HuH-7.5 (cell line): ENCODE measurements around the gene DIDO1.

ENCODE experiments used
- DNase-seq: peaks from one replicate; pipeline ENCODE4 v3.0.0; 2011; ENCODE audit warnings: low spot score

The DIDO1 gene

DNA sequence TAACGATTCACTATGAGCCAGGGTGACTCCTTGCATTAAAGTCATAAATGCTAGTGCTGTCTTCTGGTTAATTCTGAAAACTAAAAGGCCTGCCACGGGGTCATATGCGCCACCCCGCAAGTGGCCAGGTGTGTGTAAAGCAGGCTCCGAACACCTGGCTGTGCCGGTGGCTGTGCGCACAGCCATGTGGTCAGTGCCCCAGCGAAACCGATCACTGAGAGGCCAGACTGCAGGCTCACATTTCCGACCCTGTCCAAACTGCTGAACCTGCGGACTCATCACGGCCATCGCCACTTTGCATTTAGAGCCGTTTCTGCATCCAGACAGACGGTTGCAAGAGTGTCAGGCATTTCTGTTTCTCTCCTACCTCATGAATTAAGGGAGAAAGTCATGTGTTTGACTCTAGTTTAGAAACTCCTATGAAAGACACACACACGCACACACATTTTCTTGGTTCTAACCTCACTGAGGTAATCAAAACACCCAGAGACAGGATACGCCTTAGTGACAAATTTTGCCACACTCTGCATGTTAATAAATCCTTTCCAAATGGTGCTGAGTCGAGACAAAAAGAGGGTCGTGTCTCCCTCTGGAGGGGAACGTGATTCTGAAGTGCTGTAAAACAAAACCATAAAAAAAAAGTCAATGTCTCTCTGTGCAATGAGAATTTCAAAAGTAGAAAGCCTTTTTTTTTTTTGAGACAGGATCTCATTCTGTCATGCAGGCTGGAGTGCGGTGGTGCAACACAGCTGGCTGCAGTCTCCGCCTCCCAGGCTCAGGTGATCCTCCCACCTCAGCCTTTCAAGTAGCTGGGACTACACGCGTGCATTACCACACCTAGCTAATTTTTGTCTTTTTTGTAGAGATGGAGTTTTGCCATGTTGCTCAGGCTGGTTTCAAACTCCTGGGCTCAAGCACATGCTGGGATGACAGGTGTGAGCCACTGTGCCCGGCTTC, 33.7 kb downstream of the DIDO1 start:
- no peak for DNase-seq

DNA sequence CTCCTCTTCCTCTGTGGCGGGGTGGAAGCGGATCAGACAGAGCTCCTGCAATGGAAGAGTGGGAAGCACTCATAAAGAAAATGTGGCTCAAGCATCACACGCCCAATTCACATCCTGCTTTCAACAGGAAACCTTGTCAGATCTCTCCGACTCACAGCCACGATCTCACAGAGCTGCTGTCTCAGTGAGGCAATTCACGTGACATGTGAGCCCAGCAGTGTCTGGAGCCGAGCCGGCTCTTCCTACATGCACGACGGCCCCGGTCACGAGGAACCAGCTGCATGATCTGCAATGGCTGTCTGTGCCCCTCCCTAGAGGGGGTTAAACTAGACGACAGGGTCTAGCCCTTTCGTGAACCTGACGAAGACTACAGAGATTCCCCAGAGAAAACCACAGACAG, 35.2 kb downstream of the DIDO1 start:
- no peak for DNase-seq

DNA sequence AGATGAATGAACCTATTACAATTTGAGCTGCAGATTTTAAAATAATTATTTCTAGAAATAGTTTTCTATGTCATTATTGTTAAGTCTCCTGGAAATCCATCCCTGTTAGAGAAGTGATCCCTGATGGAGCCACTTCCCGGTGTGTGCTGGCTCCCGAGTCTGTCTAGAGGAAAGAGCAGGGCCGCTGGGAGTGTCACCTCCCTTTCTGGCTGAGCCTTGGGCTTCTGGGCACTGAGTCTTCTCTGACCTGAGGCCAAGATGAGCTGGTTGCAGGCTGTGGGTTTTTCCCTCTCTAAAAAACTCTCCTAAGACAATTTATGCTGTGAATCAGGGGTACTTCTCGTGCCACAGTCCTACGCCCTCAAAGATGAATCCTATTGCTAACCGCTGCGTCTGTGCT, 35.9 kb downstream of the DIDO1 start:
- no peak for DNase-seq

DNA sequence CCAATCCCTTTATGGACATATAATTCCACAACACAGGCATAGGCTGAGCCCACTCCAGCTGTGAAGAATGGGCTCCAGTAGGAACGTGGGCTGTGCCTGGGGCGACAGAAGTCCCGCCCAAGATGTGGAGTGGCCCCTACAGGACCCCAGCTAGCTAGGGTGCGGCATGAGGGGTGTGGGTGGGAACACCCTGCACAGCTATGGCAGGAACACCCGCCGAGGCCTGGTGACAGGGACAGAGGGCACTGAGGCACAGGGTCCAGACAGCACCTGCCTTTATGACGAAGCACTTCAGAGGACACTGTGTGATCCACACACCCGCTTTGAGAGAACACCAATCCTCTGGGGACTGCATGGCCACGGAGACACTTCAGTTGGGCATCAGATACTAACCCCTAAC, 36.4 kb downstream of the DIDO1 start:
- no peak for DNase-seq

DNA sequence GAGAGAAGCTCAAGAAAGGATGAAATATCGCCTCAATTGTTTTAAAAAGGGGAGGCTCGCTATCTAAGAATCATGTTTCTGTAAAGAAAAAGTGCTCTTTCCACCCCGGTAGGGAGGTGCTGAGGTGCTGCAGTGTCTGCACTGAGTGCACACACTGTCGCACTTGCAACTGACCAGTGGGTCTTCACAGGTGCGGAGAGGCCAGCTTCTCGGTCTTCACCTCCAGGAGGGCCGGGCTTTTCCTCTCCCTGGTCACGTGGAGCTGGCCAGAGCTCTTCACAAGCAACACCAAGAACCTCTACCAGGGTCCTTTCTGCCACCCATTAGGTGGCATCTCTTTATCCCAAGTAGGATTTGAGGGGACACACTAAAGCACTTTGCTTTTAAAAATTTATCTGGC, 36.9 kb downstream of the DIDO1 start:
- no peak for DNase-seq

GRCh38 chr20:62888910-62889309, 37.4 kb downstream of the DIDO1 start:
- no peak for DNase-seq

GRCh38 chr20:62888406-62888805, 37.9 kb downstream of the DIDO1 start:
- no peak for DNase-seq

DNA sequence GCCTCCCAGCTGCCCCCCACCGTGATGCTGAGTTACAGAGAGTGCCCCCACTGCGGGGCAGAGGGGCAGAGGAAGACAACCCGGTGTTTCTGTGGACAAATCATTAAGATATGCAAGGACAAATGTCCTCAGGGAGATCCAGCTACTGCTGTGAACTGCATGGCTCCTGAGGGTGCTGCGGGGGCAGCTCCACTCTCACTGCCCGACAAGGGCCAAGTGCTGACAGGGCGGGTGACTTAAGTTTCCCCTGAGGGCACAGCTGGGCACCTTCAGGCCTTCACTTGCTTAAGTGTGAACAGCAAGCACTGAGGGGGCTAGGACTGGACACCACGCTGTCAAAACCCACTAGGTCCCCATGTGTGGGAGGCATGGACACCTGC, 38.5 kb downstream of the DIDO1 start:
- no peak for DNase-seq

GRCh38 chr20:62887152-62887859, 39.0 kb downstream of the DIDO1 start:
- DNase-seq = no peak

DNA sequence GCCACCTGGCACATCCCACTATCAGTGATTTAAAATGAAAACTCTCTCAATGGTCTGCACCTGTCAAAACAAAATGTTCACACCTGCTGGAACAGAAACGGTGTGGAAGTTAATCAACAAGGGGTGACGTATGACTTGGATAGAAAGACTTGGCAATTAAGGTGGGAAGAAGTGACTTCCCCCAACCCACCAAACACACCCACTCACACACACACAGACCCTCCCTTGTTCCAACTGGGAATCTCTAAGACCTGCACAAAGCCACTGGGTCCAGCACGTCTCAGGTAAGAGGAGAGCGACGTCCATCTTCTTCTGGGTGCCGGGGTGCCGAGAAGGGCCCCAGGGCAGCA, 39.6 kb downstream of the DIDO1 start:
- DNase-seq = no peak

DNA sequence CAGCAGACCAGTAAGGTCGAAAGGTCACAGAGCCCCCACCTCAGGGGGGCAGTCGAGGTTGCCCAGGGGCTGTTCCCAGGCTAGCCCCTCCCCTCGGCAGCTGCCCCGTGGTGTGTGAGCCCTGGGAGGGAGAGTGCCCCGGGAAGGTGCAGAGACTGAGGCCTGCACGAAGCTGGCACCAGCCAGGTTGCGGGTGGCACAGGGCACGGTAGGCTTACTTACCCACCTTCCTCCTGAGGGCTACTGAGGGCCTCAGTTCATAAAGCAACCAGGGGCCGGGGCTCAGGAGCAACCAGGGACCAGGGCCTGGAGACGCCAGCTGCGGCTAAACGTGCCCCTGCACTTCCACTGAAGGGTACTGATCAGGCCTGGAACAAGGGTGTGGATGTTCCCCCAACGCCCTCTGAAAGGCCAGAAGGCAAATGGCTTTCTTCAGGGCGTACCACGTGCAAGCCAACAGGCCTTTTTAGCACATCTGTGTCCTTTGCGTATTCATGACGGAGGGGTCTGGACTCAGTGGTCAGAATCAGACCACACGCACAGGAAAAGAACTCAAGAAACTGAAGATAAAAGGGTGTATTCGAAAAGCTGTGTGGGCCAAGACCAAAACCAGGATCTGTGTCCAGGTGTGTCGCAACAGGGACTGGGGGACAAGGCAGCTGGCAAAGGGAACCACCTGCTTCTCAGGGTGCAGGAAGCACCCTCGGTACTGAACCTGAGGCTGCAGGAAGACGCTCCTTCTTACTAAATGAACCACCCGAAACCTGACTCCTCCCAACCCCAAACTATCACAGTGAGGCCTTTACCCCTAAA, 40.2 kb downstream of the DIDO1 start:
- no peak for DNase-seq

DNA sequence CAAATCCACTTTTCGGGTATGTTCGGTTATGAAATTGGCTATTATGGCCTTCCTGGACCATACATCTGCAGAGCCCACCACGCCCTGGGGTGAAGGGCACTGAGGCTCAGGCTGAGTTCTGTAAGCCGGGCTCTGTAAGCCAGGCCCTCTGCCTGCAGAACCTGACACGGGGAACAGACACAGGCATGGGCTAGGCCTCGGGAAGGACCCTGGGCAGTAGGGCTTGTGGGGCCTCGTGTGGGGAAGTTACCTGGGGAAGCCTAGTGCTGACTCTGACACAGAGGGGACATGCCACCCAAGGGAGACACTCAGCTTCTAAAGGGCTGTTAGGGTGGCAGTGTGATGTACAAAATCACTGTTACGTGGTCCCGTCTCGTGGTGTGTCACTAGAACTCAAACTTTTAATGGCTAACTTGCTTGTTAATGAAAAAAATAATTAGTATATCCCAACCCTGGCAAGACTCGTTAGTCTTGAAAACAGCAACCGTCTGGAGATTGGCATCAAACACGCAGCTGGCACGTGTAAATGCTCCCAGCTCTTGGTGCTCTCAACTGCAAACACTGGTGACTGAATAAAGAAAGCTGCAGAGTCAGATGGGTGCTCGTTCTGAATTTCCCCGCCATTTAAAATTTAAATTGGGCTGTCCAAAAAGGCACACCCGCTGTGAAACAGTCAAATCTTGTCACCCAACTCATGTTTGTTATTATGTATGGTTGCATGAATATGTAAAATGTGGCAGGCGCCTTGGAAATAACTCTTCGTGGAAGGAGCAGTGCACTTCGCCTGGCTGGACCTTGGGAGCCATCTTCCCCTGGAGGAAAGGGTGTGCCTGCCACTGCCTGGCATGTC, 41.0 kb downstream of the DIDO1 start:
- no peak for DNase-seq

DNA sequence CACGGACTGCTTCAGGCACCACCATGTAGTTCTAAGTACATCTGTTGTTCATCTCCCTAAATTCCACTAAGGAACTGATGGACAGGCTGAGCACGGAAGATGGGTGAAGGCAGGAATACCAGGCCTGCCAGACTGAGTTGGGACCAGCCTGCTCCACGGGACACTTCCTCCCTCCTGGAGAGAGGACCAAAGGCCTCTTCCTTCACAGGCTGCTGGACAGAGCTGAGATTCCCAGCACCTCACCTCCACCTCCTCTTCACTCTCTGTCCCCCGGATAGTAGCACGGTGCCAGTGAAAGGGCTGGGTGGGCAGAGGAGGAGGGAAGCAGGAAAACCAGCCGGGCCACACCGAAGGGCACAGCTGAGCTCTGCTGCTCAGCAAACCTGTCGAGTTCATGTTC, 41.7 kb downstream of the DIDO1 start:
- DNase-seq = no peak

- DNase-seq = no peak
Measured at GRCh38 chr20:62882426-62882825, 43.9 kb downstream of the DIDO1 start.

- no peak for DNase-seq
Measured at GRCh38 chr20:62881662-62882395, 44.5 kb downstream of the DIDO1 start.

GRCh38 chr20:62880935-62881661, 45.2 kb downstream of the DIDO1 start:
- DNase-seq = no peak

DNA sequence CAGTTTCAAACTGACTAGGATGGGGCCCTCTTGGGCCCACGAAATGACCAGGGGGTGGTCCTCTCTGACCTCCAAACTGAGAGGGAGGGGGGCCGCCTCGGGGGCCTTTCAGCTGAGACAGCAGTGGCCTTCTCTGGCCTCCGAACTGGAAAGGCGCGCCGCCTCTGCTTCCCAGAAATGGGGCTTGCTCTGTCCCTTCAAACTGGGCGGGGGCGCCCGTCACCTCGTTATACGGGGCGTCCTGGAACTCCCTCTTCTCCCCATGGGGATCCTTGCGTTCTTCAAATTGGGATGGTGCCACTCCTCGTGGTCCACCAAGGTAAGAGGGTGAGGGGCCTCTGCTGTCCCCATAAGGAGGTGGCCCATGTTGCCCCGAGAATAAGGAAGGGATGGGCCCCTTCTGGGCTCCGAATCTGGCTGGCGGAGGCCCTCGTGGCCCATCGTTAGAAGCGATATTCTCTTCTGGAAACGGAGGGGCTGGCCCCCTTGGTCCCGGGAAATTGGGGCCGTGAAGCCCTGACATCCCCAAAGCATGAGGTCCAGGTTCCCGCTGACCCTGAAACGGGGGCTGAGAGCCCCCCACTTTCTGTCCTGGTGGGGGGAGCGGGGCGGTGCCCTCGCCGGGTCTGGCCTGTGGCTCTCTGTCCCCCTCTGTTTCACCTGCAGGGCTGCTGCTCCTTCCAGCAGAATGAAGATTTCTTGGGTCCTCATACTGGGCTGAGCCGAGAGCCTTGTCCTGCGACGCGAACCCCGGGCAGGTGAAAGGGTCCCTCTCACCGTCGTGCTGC, 46.0 kb downstream of the DIDO1 start:
- DNase-seq = no peak

GRCh38 chr20:62879275-62880146, 46.8 kb downstream of the DIDO1 start:
- no peak for DNase-seq
